ENCODE measurements around the gene USP54.

- no peak for TF ChIP-seq ZBTB17 (tag by site-specific recombination; IDR thresholded peaks at IDR 0.05)
- no peak for TF ChIP-seq MEIS1 (CRISPR knock-in tag; IDR thresholded peaks at IDR 0.05; ENCODE audit: borderline replicate concordance)
- TF ChIP-seq CTCF (tag by site-specific recombination; IDR thresholded peaks at IDR 0.05): no peak
- no peak for TF ChIP-seq ZNF792 (tag by site-specific recombination; IDR thresholded peaks at IDR 0.05)
- TF ChIP-seq ZFP3 (tag by site-specific recombination; IDR thresholded peaks at IDR 0.05; ENCODE audit: low read depth): no peak
- no peak for TF ChIP-seq ZNF184 (tag by site-specific recombination; IDR thresholded peaks at IDR 0.05)
These were observed 131.3 kb downstream of the USP54 start for GRCh38 chr10:73459683-73460314.

All from HEK293 (cell line).